T-helper 17 cell (primary cell): ENCODE results near the gene MYBPHL. TPM values are rescaled to one million over a fixed set of nuclear protein-coding genes. Genes with fewer than 3 reads are reported as not detected.
"Not testable (repeated sequence)": the region's sequence is repeated elsewhere in the genome, so short reads cannot be mapped to it uniquely, and the experiment has no call there.

Experiments used
- ATAC-seq: fragments of 150-1000 bp; cut with Tn5 transposase; 2 replicates; pipeline ENCODE4 v1.10.0; 2021; ENCODE audit warnings: mild to moderate bottlenecking, moderate library complexity
- DNase-seq, 3 donors: peaks; one replicate each; pipeline versions ENCODE4 v3.0.0 to v3.0.0-alpha.2; 2020 to 2021
- H3K9me3 ChIP-seq: one replicate; pipeline ENCODE4 v1.7.0; 2013; ENCODE audit warnings: low read length, mild to moderate bottlenecking; ENCODE audit not compliant: control insufficient read depth, poor library complexity, severe bottlenecking
- H3K27ac Mint-ChIP-seq: one replicate; pipeline ENCODE4 v1.8.0; 2022; ENCODE audit warnings: mild to moderate bottlenecking, moderate library complexity, mixed read lengths
- H3K27me3 Mint-ChIP-seq: one replicate; pipeline ENCODE4 v1.8.0; 2022; ENCODE audit warnings: mixed read lengths
- H3K36me3 Mint-ChIP-seq: one replicate; pipeline ENCODE4 v1.8.0; 2022; ENCODE audit warnings: low read depth, mixed read lengths
- H3K4me1 Mint-ChIP-seq: one replicate; pipeline ENCODE4 v1.8.0; 2022; ENCODE audit warnings: mild to moderate bottlenecking, mixed read lengths
- H3K4me3 Mint-ChIP-seq: one replicate; pipeline ENCODE4 v1.8.0; 2022; ENCODE audit warnings: mild to moderate bottlenecking, moderate library complexity, mixed read lengths
- total RNA-seq, 4 donors: library from RNA in 2 of 4; stranded (reverse) in 2 of 4; gene quantifications; one replicate each; pipeline ENCODE4 v1.2.3 and lab custom pipeline; 2022 to 2026

The MYBPHL gene
- total RNA-seq, 2 donors from 2014 or later = not detected

DNA sequence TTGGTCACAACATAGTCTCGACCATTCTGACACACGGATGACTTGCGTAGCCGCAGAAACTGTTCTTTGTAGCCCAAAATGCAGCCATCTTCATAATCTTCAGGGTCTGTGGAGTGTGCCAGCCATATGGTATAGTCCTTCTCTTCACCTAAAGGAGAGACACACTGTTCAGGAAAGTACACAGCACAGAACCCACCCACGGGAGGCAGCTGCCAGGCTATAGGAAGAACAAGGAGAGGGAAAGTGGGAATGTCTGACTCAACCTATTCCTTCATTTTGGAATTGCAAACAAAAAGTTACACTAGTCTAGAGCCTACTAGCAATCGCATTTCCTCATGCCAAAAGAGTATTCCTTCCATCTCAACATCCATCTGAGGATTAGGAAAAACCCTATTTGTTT is 16.2 kb upstream of the MYBPHL start:
- H3K4me1 Mint-ChIP-seq = peaks cover 2% of the 10 kb centered on the region
- peaks cover 27% of the 10 kb centered on the region for H3K27me3 Mint-ChIP-seq
- no peak for ATAC-seq
- DNase-seq = no peak
- H3K9me3 ChIP-seq = no peaks in the 10 kb centered on the region
- H3K27ac Mint-ChIP-seq = no peak overlapping the region
- H3K4me3 Mint-ChIP-seq = no peak overlapping the region
- H3K36me3 Mint-ChIP-seq = peaks cover 8% of the 10 kb centered on the region

DNA sequence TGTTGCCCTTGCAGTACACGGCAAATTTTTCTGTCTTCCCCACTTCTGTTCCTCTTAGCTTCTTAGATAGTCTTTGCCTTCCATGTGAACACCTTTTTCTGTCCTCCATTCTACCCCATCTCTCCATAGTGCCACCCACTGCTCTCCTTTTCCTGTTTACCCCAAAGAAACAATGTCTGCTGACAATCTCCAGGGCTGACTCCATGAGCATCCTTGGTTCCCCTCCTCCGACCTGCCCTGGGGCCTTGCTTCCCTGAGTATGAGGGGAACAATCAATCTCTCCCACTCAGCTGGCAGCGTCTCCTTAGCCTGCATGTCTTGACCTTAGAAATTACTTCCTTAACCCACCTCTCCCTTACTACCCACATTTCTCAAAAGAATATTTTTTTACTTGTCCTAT is 12.3 kb upstream of the MYBPHL start:
- DNase-seq (no peak), ATAC-seq (no peak)
- peak overlapping the region; percentile 39 for H3K27ac Mint-ChIP-seq
- peaks cover 8% of the 10 kb centered on the region for H3K36me3 Mint-ChIP-seq
- H3K4me3 Mint-ChIP-seq = no peak overlapping the region
- H3K9me3 ChIP-seq = no peaks in the 10 kb centered on the region
- H3K27me3 Mint-ChIP-seq = peaks cover 22% of the 10 kb centered on the region
- peaks cover 2% of the 10 kb centered on the region for H3K4me1 Mint-ChIP-seq

DNA sequence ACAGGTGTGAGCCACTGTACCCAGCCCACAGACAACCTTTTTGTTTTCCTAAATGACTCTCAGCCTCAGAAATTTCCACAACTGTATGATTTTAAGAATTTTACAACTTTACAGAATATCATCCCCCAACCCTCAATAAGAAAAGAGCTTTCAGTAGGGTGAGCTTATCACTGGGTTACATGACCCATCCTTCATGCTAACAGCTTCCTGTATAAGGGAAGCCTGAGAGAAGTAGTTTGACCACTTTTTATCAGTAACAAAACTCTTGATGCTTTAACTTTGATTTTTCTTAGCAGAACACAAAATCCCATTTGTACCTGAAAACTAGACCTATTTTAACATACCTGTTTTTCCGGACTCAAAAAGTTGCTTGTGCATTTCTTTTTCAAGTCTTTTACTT is 9.7 kb upstream of the MYBPHL start:
- H3K4me1 Mint-ChIP-seq = peaks cover 2% of the 10 kb centered on the region
- no peak overlapping the region for H3K27ac Mint-ChIP-seq
- no peak for ATAC-seq

DNA sequence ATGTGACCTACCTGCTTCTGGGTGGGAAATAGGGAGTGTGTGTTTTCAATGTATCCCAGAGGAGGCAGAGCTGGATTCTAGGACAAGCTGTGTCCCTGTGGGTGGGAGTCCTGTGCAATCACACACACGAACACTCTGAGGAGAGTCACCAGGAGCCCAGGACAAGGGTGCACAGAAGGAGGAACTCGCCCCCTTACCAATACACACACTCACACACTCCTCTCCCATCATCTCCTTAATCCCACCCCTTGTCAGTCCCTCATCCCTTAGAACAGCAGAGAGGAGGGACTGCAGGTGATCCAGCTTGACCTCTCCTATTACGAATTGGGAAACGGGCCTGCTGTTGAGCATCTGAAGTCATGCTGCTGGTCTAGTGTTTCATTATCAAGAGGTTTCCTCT is 8.5 kb upstream of the MYBPHL start:
- peaks cover 2% of the 10 kb centered on the region for H3K4me1 Mint-ChIP-seq
- H3K4me3 Mint-ChIP-seq = no peak overlapping the region
- no peak overlapping the region for H3K27ac Mint-ChIP-seq
- H3K27me3 Mint-ChIP-seq = peaks cover 36% of the 10 kb centered on the region
- H3K36me3 Mint-ChIP-seq = peaks cover 6% of the 10 kb centered on the region
- no peak for ATAC-seq
- no peak for DNase-seq
- no peaks in the 10 kb centered on the region for H3K9me3 ChIP-seq

More for the DNA sequence above, 9.7 kb upstream of the MYBPHL start:
- DNase-seq = no peak
- H3K9me3 ChIP-seq = no peaks in the 10 kb centered on the region
- Mint-ChIP-seq H3K4me3 (no peak overlapping the region), H3K27me3 (peaks cover 24% of the 10 kb centered on the region), H3K36me3 (peaks cover 8% of the 10 kb centered on the region)

DNA sequence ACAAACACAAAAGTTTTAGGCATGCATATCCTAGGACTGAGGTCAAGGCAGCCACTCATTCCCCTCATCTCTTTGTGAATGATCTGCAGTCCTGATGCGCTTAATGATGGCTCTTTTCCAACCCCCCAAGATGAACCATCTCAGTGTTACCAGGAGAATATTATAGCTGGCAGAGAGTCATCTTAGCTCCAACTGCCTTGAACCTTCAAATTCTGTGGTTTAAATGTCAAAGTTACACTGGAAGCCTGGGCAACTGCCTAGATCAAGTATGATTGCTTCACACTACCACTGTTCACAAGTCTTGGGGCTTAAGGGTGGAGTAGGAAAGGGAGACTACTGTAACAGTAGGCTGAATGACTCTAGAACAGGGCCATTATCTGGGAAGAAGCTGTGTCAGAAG is 8.0 kb upstream of the MYBPHL start:
- Mint-ChIP-seq H3K27ac (no peak overlapping the region), H3K4me1 (peaks cover 2% of the 10 kb centered on the region), H3K36me3 (peaks cover 4% of the 10 kb centered on the region), H3K27me3 (peaks cover 41% of the 10 kb centered on the region), H3K4me3 (no peak overlapping the region)
- no peaks in the 10 kb centered on the region for H3K9me3 ChIP-seq
- no peak for DNase-seq
- ATAC-seq = no peak

DNA sequence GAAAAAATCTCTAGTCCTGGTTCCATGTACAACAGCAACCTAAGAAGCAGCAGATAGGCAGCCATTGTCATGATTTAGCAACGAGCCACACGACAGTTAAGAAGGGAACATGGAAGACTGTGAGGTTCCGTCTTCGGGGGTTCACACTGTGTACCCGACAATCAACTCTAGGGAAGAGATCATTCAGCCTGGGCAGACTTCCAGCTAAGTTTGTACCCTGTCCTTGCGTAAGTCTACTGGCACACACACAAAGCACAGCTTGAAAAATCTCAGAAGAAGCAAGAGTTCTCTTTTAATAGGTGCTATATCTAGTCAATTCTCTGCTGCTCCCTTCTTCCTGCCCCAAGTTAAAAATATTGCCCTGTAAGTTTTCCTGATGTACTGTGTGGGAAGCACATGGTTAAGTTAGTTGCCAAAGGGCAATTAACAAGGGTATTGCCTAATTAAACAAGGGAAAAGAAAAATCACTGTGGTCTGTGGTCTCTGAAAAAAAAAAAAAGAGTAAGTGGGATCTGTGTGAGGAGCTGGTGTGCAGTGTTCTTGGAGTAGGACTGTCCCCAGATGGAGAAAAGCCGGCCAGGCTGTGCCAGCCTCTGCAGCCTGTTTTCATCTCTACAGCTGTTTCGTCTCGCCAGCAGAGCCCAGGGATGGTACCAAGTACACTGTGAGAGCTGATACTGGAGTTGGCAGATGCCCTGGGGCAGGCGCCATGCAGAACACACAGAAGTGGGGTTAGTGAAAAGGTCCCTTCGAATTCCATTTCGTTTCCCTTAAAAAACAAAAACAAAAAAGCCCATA is 6.4 kb upstream of the MYBPHL start:
- no peak overlapping the region for H3K4me3 Mint-ChIP-seq
- peaks cover 48% of the 10 kb centered on the region for H3K27me3 Mint-ChIP-seq
- no peaks in the 10 kb centered on the region for H3K9me3 ChIP-seq
- no peak for ATAC-seq
- no peak overlapping the region for H3K27ac Mint-ChIP-seq
- H3K4me1 Mint-ChIP-seq = no peaks in the 10 kb centered on the region
- no peaks in the 10 kb centered on the region for H3K36me3 Mint-ChIP-seq
- DNase-seq = no peak

DNA sequence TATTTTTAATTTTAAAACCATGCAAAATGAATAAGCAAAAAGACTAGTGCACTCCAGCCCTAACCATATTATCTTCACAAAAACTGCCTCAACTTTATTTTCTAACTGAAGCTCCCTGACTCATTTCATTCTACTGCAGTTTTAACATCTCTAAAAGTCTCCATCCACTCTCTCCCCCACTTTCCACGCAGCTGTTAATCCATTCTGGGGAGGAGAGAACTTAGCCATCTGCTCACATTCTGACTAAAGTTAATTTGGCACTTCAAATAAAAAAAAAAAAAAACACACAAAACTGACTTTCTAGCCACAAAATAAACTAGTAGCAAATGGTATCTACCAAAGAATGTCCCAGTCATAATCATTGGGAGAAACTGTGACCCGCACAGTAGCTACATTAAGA is 5.4 kb upstream of the MYBPHL start:
- Mint-ChIP-seq H3K4me1 (peaks cover 2% of the 10 kb centered on the region), H3K36me3 (no peaks in the 10 kb centered on the region), H3K27me3 (peaks cover 47% of the 10 kb centered on the region), H3K4me3 (no peak overlapping the region), H3K27ac (no peak overlapping the region)
- DNase-seq (no peak), ATAC-seq (no peak)
- no peaks in the 10 kb centered on the region for H3K9me3 ChIP-seq

DNA sequence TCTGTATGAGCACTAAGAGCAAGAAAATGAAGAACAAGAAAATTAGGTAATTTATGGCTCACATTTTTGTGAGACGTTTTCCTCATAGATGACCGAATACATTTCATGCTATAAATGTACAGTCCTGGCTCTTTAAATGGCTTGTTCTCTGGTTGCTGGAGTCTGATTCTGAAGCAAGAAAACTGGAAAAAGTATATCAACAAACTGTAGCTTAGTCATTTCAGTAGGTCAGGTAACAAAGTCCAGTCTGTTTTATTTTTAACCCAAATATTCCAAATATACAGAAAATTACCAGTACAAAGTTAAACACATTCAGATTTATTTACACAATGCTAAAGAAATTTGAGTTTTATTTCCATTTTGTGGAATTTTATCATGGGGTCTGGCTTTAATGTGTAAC is 2.5 kb upstream of the MYBPHL start:
- Mint-ChIP-seq H3K4me1 (peaks cover 2% of the 10 kb centered on the region), H3K27me3 (peaks cover 62% of the 10 kb centered on the region), H3K36me3 (no peaks in the 10 kb centered on the region), H3K4me3 (no peak overlapping the region), H3K27ac (peak overlapping the region; percentile 41)
- ATAC-seq (no peak), DNase-seq (no peak)
- no peaks in the 10 kb centered on the region for H3K9me3 ChIP-seq

DNA sequence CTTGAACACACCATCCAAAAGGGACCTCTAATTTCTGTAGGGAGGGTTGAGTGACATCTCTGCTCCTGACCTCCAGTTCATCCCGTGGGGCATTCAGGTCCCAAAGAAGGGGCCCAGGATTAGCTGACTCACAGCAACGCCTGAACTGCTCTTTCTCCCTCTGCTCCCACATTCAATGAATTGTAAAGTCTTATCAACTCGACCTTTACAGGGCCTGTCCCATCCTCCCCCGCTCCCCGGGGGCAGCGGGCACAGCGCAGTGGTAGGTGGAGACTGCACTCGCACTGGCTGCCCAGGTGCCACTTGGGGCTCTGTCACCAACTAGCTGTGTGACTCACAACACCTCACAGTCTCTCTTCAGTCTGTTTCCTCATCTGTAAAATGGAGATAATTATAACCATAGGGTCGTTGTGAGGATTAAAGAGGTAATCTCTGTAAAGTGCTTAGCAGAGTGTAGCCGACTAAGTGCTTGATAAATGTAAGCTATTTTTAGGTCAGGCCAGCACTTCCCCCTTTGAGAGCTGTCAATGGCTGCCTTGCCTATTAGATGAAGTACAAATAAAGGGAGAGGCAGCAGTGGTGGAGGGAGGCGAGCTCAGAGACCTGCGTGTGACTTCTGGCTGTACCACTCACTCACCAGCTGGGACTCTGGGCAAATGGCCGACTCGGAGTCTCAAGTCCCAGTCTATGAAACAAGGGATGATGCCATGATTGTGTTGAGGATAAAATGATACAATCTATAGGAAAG is 637 bp upstream of the MYBPHL start:
- Mint-ChIP-seq H3K27ac (no peak overlapping the region), H3K4me1 (peaks cover 2% of the 10 kb centered on the region), H3K27me3 (peaks cover 56% of the 10 kb centered on the region), H3K36me3 (no peaks in the 10 kb centered on the region), H3K4me3 (no peak overlapping the region)
- peak; percentile 57 for ATAC-seq
- no peak for DNase-seq
- H3K9me3 ChIP-seq = no peaks in the 10 kb centered on the region

DNA sequence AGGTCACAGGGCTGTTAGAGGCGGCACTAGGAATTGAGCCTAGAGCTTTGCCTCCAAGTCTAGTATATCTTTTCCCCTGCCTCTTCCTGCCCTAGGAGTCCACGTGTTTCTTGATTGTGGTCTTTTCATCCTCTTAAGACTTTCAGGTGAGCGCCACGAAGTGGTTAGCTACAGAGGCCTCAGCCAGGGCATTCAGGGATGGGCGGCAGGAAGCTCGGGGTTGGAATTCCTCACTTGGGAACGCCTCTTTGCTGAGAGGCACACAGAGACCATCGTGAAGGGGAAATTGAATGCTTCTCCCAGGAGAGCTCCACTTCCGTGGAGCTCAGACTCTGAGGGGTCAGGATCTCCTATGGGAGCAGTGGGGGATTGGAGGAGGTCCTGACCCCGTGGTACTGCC is 820 bp downstream of the MYBPHL start:
- H3K27ac Mint-ChIP-seq, H3K9me3 ChIP-seq, DNase-seq, H3K4me3 Mint-ChIP-seq, H3K36me3 Mint-ChIP-seq, H3K4me1 Mint-ChIP-seq, ATAC-seq: not testable (repeated sequence)
- H3K27me3 Mint-ChIP-seq = peaks cover 48% of the 10 kb centered on the region

DNA sequence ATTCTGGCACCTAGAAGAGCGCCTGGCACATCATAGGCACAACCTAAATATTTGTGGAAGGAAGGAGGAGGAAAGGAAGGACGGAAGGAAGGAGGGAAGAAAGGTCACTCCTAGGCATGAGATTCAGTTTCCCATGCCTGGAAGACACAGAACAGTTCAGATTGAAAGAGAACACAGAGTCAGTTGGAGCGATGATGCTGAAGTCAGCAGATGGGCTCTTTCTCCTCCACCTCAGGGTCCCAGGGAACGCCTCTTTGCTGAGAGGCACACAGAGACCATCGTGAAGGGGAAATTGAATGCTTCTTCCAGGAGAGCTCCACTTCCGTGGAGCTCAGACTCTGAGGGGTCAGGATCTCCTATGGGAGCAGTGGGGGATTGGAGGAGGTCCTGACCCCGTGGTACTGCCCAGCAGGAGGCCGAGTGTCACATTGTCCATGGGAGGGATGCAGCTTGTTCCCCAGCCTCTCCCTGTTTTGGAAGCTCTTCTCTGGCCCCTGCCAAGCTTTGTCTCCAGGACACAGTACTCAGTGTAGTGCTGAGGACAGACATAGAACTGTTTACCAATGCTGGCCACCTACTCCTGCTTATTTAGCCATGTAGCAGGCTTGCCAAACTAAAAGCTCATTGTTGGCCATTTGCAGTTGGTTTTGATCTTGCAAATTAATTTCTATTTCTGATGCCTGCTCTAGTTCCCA is 2.4 kb downstream of the MYBPHL start:
- Mint-ChIP-seq H3K4me3 (no peak overlapping the region), H3K4me1 (peaks cover 2% of the 10 kb centered on the region), H3K27me3 (peaks cover 45% of the 10 kb centered on the region), H3K36me3 (no peaks in the 10 kb centered on the region), H3K27ac (no peak overlapping the region)
- ATAC-seq = no peak
- no peaks in the 10 kb centered on the region for H3K9me3 ChIP-seq
- no peak for DNase-seq

DNA sequence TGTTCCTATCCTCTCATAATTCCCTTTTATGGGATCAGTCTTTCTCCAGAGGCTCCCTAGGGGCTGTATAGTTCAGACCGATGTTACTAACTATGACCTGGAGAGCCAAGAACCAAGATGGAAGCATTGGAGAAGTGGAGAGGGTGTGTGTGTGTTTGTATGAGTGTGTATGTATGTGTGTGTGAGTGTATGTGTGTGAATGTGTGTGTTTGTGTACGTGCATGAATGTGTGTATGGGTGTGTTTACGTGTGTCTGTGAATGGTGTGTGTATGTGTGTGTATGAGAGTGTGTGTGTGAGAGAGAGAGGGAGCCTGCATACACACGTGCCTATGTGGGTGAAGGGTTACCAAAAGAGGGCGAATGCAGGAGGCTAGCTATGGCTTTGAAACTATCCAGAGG is 4.9 kb downstream of the MYBPHL start:
- DNase-seq (no peak), ATAC-seq (no peak)
- peaks cover 38% of the 10 kb centered on the region for H3K27me3 Mint-ChIP-seq
- no peaks in the 10 kb centered on the region for H3K9me3 ChIP-seq
- no peak overlapping the region for H3K27ac Mint-ChIP-seq
- no peaks in the 10 kb centered on the region for H3K36me3 Mint-ChIP-seq
- H3K4me3 Mint-ChIP-seq = no peak overlapping the region
- H3K4me1 Mint-ChIP-seq = peaks cover 2% of the 10 kb centered on the region

DNA sequence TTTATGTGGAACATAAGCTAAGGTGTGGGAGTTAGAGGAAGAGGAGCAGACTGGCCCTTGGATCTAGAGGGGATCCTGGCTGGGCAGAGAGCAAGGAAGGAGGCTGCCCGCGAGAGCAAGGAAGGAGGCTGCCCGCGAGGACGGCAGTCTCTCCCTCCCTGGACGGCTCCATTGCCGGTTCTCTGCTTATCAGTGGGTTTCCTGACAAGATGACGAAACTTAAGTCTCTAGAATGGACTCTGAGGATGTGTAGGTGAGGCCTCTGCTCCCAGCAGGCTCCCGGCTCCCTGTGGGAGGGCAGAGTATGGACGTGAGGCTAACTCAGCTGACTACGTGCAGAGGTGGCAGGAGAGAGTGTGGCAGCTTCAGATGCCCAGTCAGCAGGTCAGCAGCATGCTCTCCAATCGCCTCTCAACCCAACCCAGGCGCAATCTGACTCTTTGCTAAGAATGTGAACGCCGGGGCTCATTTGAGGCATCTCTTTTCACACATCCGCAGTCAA is 6.1 kb downstream of the MYBPHL start:
- no peak for DNase-seq
- Mint-ChIP-seq H3K4me1 (peaks cover 2% of the 10 kb centered on the region), H3K36me3 (no peaks in the 10 kb centered on the region), H3K27ac (no peak overlapping the region), H3K4me3 (no peak overlapping the region), H3K27me3 (peaks cover 40% of the 10 kb centered on the region)
- no peak for ATAC-seq
- no peaks in the 10 kb centered on the region for H3K9me3 ChIP-seq
